Measurements from ENCODE around the gene TENT4B.

Gene TENT4B

DNA sequence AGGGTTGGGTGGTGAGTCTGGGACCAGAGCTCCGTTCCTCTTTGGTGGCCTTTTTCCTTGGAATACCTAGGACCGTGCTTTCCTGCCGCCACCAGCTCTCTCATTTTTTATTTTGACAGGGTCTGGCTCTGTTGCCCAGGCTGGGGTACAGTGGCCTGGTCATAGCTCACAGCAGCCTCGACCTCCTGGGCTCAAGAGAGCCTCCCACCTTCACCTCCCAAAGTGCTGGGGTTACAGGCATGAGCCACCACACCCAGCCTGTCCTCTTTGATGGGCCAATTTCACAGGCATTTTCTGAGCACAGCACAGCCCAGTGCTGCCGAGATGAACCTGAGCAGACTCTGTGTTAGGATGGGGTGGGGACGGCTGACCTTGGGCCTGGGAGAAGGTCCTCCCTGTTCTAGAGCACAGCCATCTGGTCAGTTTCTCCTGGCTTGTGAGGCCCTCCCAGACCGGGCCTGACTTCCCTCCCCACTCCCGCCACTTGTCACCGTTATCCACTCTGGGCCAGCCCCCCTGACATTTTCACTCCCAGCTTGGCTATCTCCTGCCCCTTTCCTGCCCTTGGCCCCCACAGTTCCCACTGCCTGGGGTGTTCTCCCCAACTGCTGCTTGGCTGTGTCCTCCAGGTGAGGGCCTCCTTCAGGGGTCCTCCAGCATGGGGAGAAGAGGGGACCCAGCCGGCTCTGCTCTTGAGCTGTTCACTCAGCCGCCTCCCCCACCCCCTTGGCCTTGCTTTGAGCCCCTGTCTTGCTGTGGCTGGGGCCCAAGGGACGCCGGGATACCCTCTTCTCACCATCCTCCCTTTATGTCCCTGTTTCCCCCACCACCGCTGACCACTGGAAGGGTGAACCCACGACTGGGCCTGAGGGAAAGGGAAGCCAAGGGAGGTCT, 118.3 kb downstream of the TENT4B start:
- no peak for DNase-seq (ENCODE audit: low spot score)

DNA sequence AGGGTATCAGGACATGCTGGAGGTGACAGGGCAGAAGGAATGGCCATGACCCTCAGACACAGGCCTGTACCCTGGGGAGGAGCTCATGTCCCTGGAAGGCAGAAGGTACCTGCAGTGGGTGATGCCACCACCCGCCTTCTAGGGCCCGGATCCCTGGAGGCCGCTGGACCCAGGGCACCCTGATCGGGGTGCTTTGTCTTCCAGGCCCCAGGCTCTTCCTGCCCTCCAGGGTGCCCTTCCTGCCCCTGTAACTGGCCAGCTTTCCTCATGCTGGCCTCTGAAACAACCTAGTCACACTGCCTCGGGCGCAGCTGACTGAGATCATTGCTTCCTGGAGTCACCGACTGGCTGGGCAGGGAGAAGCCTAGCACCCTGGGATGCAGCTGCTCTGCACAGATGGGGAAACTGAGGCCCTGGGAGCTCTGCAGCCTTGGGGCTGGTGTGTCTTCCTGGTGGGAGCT, 119.0 kb downstream of the TENT4B start:
- DNase-seq (ENCODE audit: low spot score), result no peak

DNA sequence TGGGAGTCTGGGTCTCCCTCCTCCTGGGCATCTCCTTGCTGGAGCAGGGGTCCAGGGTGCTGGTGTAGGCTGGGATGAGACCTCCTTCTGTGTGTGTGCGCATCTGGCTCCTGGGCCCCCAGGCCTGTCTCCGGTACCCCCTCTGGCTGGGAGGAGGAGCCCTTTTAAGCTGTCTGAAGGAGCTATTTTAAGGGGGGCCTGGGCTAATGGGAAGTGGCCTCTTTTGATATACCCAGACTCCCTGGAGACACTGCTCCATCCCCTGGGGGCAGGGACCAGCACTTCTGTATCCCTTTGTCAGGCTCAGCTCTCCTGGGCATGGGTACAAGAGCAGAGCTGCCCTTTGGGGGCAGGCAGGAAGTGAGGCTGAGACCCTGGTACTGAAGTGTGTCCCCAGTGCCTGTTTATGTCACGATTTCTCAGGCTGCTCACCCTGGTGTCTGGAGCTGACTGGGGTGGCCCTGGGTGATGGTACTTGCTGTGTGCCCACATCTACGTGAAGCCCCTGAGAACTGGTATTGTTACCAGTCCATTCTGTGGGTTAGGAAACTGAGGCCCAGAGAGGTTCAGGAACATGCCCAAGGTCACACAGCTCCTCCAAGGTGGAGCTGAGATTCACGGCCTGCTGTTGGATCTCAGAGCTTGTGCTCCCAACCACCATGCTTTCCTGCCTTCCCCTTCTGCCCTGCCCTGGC, 119.7 kb downstream of the TENT4B start:
- DNase-seq (ENCODE audit: low spot score), result no peak

DNA sequence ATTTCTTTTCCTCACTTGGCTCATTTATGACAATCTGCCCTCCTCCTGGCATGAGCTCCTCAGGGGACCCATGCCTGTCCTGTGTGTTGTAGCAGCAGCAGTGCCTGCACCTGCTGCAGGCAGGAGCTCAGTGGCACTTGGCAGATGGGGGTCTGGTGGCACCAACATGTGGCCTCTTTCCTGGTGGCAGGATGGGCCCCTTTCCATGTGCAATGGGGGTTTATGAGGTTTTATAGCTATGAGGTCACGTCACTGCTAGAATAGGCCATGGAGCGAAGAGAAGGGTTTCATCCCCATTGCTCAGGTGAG, 120.2 kb downstream of the TENT4B start:
- no peak for DNase-seq (ENCODE audit: low spot score)

DNA sequence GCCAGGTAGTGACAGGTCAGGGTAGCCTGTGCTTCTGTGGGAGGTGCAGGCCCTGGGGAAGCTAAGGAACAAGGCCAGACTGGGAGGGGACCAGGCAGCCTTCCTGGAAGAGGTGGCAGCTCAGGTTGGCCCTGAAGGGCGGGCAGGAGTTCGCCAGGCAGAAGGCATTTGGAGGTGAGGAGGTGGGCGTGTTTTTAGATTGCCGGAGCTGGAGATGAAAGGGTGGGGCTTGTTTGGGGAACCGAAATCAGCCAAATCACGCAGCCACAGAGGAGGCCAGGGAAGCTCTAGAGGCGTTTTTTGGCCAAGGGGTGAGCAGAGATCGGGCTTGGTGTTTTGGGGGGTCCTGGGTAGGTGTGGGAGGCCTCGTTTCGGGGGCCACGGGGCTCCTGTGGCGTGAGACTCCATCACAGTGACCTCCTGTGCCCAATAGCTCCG, 120.8 kb downstream of the TENT4B start:
- no peak for DNase-seq (ENCODE audit: low spot score)

DNA sequence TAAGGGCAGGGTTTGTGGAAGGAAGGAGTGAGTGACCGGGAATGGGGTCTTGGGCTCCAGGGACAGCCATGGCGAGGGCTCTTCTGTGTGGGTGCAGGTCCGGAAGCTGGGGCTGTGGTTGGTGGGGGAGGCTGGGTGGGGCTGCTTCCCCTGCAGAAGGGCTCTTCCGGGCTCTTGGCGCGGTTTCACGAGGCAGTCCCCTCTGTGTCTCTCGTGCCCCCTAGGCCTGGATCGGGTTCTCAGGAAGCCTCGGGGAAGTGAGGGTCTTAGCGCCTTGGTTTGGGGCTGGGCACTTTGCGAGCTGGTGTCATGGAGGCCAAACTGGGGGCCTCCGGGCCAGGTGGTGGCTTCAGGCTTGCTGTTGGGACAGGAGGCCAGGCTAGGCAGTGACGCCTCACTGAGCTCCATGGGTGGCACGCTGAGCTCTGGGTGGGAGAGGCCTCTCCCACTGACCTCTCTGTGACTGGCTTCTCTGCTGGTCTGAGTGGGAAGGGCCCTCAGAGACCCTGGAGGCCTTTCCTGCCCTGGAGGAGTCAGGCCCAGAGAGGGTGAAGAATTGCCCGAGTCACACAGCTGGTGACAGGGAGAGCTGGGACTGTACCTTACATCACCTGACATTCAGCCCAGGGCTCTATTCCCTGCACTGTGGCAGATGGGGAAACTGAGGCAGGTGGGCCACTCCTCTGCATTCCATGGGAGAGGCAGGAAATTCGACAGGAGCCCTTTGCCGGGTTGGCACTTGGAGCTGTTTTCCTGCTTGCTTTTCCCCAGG, 121.4 kb downstream of the TENT4B start:
- no peak for DNase-seq (ENCODE audit: low spot score)

DNA sequence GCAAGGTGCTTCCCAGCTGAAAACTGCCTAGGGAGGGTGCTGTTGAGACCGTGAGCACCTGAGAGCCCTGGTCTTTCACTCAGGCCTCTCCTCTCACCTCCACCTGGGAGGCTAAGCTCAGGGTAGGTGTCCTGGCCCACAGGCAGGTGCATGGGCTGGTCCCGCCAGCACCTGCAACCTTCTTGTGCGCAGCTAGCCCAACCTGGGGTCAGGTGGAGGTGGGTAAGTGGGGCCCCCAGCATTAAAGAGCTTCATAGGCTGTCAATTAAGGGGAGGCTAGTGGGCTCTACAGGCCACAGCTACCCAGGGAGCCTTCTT, 122.0 kb downstream of the TENT4B start:
- DNase-seq (ENCODE audit: low spot score), result no peak

DNA sequence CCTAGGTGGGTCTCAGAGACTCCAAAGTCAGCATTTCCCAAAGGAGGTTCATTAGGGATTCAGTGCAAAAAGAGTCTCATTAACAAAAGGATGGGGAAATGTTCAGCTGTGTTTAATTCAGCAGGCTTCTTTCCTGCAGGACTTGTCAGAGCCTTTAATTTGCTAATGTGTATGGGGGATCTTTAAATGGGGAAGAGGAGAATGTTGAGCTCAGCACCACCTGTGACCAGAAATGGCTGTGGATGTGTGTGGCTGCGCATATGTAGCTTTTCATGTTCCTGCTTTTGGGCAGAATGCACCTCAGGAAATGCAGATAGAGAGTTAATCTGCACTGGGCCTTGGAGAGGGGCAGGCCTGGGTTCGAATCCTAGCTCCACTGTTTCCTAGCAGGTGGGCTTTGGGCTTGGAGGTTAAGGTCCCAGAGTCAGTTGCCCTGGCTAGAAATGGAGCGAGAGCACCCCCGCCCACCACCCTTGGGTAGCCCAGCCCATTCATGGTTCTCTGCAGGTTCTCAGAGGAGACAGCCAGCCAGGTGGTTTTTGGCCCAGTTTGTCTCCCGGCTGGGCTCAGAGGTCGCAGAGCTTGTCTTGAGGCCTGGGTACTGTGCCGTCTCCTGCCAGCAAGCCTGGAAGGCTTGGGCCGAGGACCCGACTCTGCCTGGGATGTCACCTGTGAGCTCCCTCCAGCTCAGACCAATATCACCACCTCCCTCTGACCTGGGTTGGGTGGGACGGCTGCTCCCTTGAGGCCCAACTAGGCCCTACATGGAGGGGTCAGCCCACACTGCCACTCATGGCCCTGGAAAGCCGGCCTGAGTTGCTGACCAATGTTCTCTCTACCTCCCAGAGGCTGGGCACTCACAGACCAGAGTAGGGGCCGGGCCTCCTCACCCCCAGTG, 122.6 kb downstream of the TENT4B start:
- DNase-seq (ENCODE audit: low spot score), result no peak

DNA sequence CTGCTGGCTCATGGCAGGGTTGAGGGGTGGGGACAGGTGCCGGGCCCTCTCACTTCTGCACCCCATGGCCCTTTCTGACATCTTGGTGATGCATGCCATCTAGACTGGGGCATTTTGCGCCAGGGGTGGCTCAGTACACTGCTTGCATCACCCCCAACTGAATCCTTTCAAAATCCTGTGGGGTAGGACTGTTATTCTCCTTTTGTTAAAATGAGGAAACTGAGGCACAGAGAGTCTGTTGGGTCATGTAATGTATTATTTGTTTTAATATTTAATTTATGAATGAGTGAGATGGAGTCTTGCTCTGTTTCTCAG, 123.2 kb downstream of the TENT4B start:
- DNase-seq (ENCODE audit: low spot score), result no peak

DNA sequence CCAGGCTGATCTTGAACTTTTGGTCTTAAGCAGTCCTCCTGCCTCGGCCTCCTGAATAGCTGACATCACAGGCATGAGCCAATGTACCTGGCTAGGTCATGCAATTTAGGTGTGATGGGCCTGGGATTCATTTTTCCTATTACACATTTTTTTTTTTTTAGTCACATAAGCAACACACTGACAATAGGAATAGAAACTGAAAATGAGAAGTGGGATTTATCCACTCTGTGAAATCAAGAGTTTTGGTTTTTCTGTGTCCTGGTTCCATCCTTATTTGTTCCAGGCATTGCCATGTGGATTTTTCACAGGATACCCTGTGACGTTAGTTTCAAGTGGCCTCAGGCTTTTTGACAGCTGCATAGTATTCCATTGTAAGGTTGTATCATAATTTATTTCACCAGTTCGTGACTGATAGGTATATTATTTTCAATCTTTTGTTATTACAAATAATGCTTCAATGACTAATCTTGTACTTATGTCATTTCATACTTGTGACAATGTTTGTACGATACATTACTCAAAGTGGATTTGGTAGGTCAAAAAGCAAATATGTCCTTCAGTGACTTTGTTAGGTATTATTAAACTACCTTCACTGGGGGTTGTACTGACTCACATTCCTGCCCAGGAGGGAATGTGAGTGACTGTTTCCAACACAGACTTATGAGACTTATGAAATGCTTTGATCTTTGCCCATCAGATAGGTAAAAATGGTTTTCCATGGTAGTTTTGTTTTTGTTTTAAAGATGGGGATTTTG, 123.9 kb downstream of the TENT4B start:
- no peak for DNase-seq (ENCODE audit: low spot score)

DNA sequence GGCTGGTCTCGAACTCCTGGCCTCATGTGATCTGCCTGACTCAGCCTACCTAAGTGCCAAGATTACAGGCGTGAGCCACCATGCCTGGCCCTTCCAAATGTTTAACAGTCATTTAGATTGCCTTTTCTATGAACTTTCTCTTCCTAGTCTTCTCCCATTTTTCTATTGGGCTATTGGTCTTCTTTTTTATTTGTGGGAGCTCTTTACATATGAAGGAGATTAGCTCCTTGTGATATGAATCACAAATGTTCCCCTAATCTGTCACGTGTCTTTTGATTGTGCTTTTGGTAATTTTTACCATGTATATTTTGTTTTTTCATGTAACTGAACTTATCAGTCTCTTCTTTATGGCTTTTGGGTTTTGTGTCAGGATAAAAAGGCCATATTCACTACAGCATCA, 125.1 kb downstream of the TENT4B start:
- no peak for DNase-seq (ENCODE audit: low spot score)

DNA sequence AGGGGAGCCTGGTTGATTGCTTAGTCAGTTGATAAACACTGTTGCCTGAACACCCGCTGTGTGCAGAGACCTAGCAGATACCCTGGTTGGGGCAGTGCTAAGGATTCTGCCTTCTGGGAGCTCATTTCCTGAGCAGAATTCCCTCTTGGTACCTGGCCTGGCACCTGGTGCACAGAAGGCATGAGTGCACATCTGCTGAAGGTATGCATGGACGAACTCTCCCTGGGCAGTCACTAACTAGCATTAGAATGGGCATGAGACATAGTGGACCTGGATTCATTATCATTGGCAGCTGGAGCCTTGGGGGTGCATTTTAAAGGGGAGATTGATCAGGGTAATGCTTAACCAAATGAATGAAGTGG, 126.4 kb downstream of the TENT4B start:
- no peak for DNase-seq (ENCODE audit: low spot score)

DNA sequence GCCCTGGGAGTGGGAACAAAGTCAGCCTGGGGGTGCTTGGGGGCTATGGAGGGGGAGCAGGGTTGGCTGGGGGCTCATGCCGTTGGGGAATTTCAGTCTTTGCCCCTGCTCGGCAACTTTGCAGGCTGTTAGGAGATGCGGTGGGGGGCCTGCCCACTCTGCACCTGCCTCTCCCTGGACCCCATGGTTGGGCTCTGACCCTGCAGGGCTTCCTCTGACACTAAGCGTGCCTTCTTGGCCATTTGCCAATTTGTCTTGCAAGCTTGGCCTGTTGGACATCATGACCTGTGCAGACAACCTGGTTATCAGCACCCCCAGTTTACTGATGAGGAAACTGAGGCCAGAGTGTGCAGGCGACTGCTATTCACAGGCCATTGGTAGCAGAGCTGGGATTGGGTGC, 127.8 kb downstream of the TENT4B start:
- no peak for DNase-seq (ENCODE audit: low spot score)
